ENCODE data around the gene LITAF. TPM values are rescaled to one million over a fixed set of nuclear protein-coding genes. Genes with fewer than 3 reads are reported as not detected.

LITAF gene
- total and polyA plus RNA-seq, 7 experiments from 2014 or later: 126 to 563 (median 264) TPM

DNA sequence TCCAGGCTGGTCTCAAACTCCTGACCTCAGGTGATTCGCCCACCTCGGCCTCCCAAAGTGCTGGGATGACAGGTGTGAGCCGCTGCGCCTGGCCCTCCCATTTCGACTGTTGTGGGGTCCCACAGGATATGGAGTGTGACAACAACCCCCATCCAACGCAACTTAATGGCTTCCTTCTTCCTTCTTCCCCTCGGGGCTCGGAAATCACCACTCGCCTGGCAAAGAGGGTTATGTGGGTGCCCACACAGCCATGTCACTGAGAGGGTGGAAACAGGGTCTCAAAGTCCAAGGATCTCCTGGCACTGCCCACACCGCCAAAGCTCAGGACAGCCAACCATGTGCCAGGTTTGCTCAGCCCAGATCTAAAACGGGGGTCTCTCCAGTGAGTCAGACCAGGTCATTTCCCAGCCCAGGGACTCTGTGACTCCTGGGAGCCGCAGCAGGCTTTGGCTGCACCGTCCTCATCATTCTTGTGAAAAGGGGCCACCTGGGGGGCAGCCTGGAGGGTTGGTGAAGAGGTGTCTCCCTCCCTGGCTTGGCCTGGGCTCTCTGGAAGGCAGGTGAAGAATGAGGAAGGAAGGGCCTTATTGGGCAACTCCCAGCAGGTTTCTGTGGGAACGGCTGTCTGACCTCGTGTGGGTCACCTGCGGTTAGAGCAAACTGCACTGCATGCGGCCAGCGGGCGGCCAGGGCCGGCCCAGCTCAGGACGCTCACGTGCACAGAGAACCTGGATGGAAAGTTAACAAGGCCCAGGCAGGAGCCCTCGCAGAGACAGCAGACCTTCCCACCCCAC is 25.3 kb upstream of the LITAF start:
- Histone ChIP-seq H3K27me3 (ENCODE audit: control insufficient read depth in 2 of 2, insufficient read depth in 2 of 2, low read length in 2 of 2) (no peaks in the 10 kb centered on the region), H3K4me3 (ENCODE audit: low read length) (no peak overlapping the region), H3K9me3 (ENCODE audit: control insufficient read depth in 2 of 3, low read length in 3 of 3) (no peaks in the 10 kb centered on the region), H3K36me3 (ENCODE audit: control insufficient read depth in 2 of 3, insufficient read depth in 3 of 3, low read length in 3 of 3) (no peaks in the 10 kb centered on the region), H3K4me1 (ENCODE audit: control insufficient read depth in 2 of 2, insufficient read depth in 2 of 2, low read length in 2 of 2) (peaks cover 8 to 11% of the 10 kb centered on the region in 2 donors), H3K27ac (ENCODE audit: low read depth, low read length) (no peak overlapping the region)
- DNase-seq (no peak), ATAC-seq (peak; percentile 39)
- Mint-ChIP-seq H3K9me3 (no peaks in the 10 kb centered on the region), H3K27ac (peak overlapping the region in 4 of 9 donors; percentile 11 to 46 (median 16)), H3K4me1 (peaks cover 20 to 45% (median 34%) of the 10 kb centered on the region in 7 donors), H3K27me3 (peaks cover 0 to 10% (median 0%) of the 10 kb centered on the region in 5 donors), H3K4me3 (no peak overlapping the region), H3K36me3 (no peaks in the 10 kb centered on the region)
- intact Hi-C loops (cut with micrococcal nuclease): no loop called here
- ChIA-PET POLR2A (interaction anchor here (0.7 kb wide), 1 partner anchor 9 kb away, joined by 6 read pairs; no protein-coding TSS in a partner anchor), CTCF (interaction anchor here (1.0 kb wide), 1 partner anchor 23 kb away, joined by 4 read pairs; no protein-coding TSS in a partner anchor)

- H3K4me3 ChIP-seq (ENCODE audit: low read length): no peak overlapping the region
- H3K27ac ChIP-seq (ENCODE audit: low read depth, low read length): no peak overlapping the region
- peak overlapping the region in 4 of 9 donors; percentile 19 to 72 (median 50) for H3K27ac Mint-ChIP-seq
- no peaks in the 10 kb centered on the region for H3K9me3 Mint-ChIP-seq
- H3K4me1 ChIP-seq (ENCODE audit: control insufficient read depth in 2 of 2, insufficient read depth in 2 of 2, low read length in 2 of 2): peaks cover 0 to 11% of the 10 kb centered on the region in 2 donors
- POLR2A ChIA-PET: interaction anchor here (0.7 to 2.6 kb wide), 2 partner anchors 12 to 22 kb away, joined by 4 to 10 read pairs; no protein-coding TSS in a partner anchor
- H3K27me3 ChIP-seq (ENCODE audit: control insufficient read depth in 2 of 2, insufficient read depth in 2 of 2, low read length in 2 of 2): no peaks in the 10 kb centered on the region
- H3K4me3 Mint-ChIP-seq: no peak overlapping the region
- H3K9me3 ChIP-seq (ENCODE audit: control insufficient read depth in 2 of 3, low read length in 3 of 3): no peaks in the 10 kb centered on the region
- H3K4me1 Mint-ChIP-seq: peaks cover 17 to 34% (median 26%) of the 10 kb centered on the region in 7 donors
- CTCF ChIA-PET: no interaction called here
- intact Hi-C loops (cut with micrococcal nuclease): no loop called here
- peaks cover 0 to 10% (median 0%) of the 10 kb centered on the region in 5 donors for H3K27me3 Mint-ChIP-seq
- no peaks in the 10 kb centered on the region for H3K36me3 ChIP-seq (ENCODE audit: control insufficient read depth in 2 of 3, insufficient read depth in 3 of 3, low read length in 3 of 3)
- no peak for ATAC-seq
- DNase-seq: no peak
- H3K36me3 Mint-ChIP-seq: no peaks in the 10 kb centered on the region
Measured at GRCh38 chr16:11610580-11610979, 23.9 kb upstream of the LITAF start.

DNA sequence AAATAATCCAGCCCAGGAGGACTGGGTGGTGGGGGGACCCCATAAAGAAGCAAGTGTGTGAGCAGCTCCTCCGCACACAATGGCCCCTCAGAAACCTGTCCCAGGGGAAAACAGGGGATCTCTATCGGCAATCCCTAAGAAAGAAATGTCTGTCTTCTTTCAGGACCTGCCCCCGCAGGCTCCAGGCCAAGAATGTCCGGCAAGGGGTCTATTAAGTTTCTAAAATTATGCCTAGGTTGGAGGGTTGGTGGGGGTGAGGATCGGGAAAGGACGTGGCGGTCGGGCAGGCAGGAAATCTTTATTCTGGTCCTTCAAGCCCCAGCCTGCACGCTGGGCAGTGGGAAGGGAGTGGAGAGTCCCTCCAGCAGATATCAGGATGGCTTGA is 23.4 kb upstream of the LITAF start:
- no peak for ATAC-seq
- Mint-ChIP-seq H3K4me3 (no peak overlapping the region), H3K9me3 (no peaks in the 10 kb centered on the region), H3K27me3 (peaks cover 0 to 10% (median 0%) of the 10 kb centered on the region in 5 donors), H3K36me3 (no peaks in the 10 kb centered on the region), H3K4me1 (peaks cover 17 to 34% (median 24%) of the 10 kb centered on the region in 7 donors), H3K27ac (peak overlapping the region in 4 of 9 donors; percentile 19 to 72 (median 40))
- intact Hi-C loops (cut with micrococcal nuclease): no loop called here
- POLR2A ChIA-PET: interaction anchor here (0.6 to 2.6 kb wide), 3 partner anchors 12 to 55 kb away, joined by 4 to 10 read pairs (median 5); no protein-coding TSS in a partner anchor
- Histone ChIP-seq H3K4me3 (ENCODE audit: low read length) (no peak overlapping the region), H3K27me3 (ENCODE audit: control insufficient read depth in 2 of 2, insufficient read depth in 2 of 2, low read length in 2 of 2) (no peaks in the 10 kb centered on the region), H3K9me3 (ENCODE audit: control insufficient read depth in 2 of 3, low read length in 3 of 3) (no peaks in the 10 kb centered on the region), H3K27ac (ENCODE audit: low read depth, low read length) (no peak overlapping the region), H3K4me1 (ENCODE audit: control insufficient read depth in 2 of 2, insufficient read depth in 2 of 2, low read length in 2 of 2) (peaks cover 0 to 11% of the 10 kb centered on the region in 2 donors), H3K36me3 (ENCODE audit: control insufficient read depth in 2 of 3, insufficient read depth in 3 of 3, low read length in 3 of 3) (no peaks in the 10 kb centered on the region)
- CTCF ChIA-PET: no interaction called here
- no peak for DNase-seq

DNA sequence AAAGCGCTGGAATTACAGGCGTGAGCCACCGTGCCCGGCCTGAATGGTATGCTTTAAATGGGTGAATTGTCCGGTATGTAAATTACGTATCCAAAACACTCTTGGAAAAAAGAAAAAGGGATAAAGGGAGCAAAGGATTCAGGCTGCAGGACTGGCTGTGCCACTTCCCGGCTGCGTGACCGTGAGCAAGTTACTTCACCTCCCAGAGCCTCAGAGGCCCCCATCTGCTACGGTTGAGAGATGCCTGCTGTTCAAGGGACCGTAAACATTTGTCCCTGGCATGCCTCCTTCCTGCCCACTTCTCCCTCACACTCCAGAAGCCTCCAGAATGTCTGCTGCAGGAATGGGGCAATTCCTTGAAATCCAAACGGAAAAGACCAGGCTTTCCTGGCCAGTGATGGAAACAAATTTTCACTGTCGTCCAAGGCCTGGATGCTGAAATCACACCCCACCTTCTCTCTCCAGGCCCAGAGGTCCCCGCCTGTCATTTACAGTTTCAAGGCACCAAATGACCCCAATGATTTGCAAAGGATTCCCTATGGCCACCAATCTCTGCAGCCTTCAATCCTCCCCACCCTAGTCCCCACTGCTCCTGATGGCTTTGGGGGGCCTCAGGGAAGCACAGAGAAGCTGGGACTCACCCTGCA is 22.9 kb upstream of the LITAF start:
- no peak for ATAC-seq
- peaks cover 0 to 10% (median 0%) of the 10 kb centered on the region in 5 donors for H3K27me3 Mint-ChIP-seq
- peaks cover 14 to 29% (median 19%) of the 10 kb centered on the region in 7 donors for H3K4me1 Mint-ChIP-seq
- DNase-seq: no peak
- intact Hi-C loops (cut with micrococcal nuclease): no loop called here
- no peaks in the 10 kb centered on the region for H3K36me3 Mint-ChIP-seq
- no peaks in the 10 kb centered on the region for H3K36me3 ChIP-seq (ENCODE audit: control insufficient read depth in 2 of 3, insufficient read depth in 3 of 3, low read length in 3 of 3)
- H3K27ac ChIP-seq (ENCODE audit: low read depth, low read length): no peak overlapping the region
- H3K4me3 Mint-ChIP-seq: peak overlapping the region in 1 of 10 donors; percentile 3
- H3K4me1 ChIP-seq (ENCODE audit: control insufficient read depth in 2 of 2, insufficient read depth in 2 of 2, low read length in 2 of 2): peaks cover 0 to 11% of the 10 kb centered on the region in 2 donors
- no peaks in the 10 kb centered on the region for H3K9me3 ChIP-seq (ENCODE audit: control insufficient read depth in 2 of 3, low read length in 3 of 3)
- H3K9me3 Mint-ChIP-seq: no peaks in the 10 kb centered on the region
- no peak overlapping the region for H3K4me3 ChIP-seq (ENCODE audit: low read length)
- POLR2A ChIA-PET: interaction anchor here (0.6 to 3.0 kb wide), 4 partner anchors 12 to 55 kb away, joined by 4 to 19 read pairs (median 8); no protein-coding TSS in a partner anchor
- peak overlapping the region in 3 of 9 donors; percentile 36 to 72 (median 62) for H3K27ac Mint-ChIP-seq
- H3K27me3 ChIP-seq (ENCODE audit: control insufficient read depth in 2 of 2, insufficient read depth in 2 of 2, low read length in 2 of 2): no peaks in the 10 kb centered on the region
- CTCF ChIA-PET: no interaction called here

GRCh38 chr16:11605891-11606290 is 19.2 kb upstream of the LITAF start:
- intact Hi-C loops (cut with micrococcal nuclease): no loop called here
- no peak overlapping the region for H3K4me3 ChIP-seq (ENCODE audit: low read length)
- no peaks in the 10 kb centered on the region for H3K4me1 ChIP-seq (ENCODE audit: control insufficient read depth in 2 of 2, insufficient read depth in 2 of 2, low read length in 2 of 2)
- no peaks in the 10 kb centered on the region for H3K9me3 ChIP-seq (ENCODE audit: control insufficient read depth in 2 of 3, low read length in 3 of 3)
- no peak overlapping the region for H3K4me3 Mint-ChIP-seq
- peak overlapping the region in 2 of 9 donors; percentile 14 to 17 for H3K27ac Mint-ChIP-seq
- no peaks in the 10 kb centered on the region for H3K36me3 Mint-ChIP-seq
- ChIA-PET CTCF (no interaction called here), POLR2A (interaction anchor here (1.0 kb wide), 1 partner anchor 17 kb away, joined by 3 read pairs; no protein-coding TSS in a partner anchor)
- no peaks in the 10 kb centered on the region for H3K36me3 ChIP-seq (ENCODE audit: control insufficient read depth in 2 of 3, insufficient read depth in 3 of 3, low read length in 3 of 3)
- DNase-seq (no peak), ATAC-seq (no peak)
- peaks cover 0 to 17% (median 0%) of the 10 kb centered on the region in 5 donors for H3K27me3 Mint-ChIP-seq
- H3K27ac ChIP-seq (ENCODE audit: low read depth, low read length): no peak overlapping the region
- peaks cover 6 to 18% (median 17%) of the 10 kb centered on the region in 7 donors for H3K4me1 Mint-ChIP-seq
- H3K9me3 Mint-ChIP-seq: no peaks in the 10 kb centered on the region
- no peaks in the 10 kb centered on the region for H3K27me3 ChIP-seq (ENCODE audit: control insufficient read depth in 2 of 2, insufficient read depth in 2 of 2, low read length in 2 of 2)

DNA sequence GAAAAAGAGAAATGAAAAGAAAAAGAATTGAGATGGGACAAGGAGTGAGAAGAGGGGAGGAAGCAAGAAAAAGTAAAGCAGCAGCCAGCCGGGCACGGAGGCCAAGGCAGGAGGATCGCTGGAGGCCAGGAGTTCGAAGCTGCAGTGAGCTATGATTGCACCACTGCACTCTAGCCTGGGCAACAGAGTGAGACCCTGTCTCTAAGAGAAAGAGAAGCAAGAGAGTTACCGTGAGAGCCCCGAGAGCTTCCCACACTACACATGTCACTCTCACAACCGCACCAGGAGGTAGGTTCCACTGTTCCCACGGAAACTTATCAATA is 18.8 kb upstream of the LITAF start:
- no peak for ATAC-seq

More for the DNA sequence above, 18.8 kb upstream of the LITAF start:
- Histone ChIP-seq H3K27me3 (ENCODE audit: control insufficient read depth in 2 of 2, insufficient read depth in 2 of 2, low read length in 2 of 2) (no peaks in the 10 kb centered on the region), H3K4me1 (ENCODE audit: control insufficient read depth in 2 of 2, insufficient read depth in 2 of 2, low read length in 2 of 2) (no peaks in the 10 kb centered on the region), H3K27ac (ENCODE audit: low read depth, low read length) (no peak overlapping the region), H3K36me3 (ENCODE audit: control insufficient read depth in 2 of 3, insufficient read depth in 3 of 3, low read length in 3 of 3) (no peaks in the 10 kb centered on the region), H3K4me3 (ENCODE audit: low read length) (no peak overlapping the region), H3K9me3 (ENCODE audit: control insufficient read depth in 2 of 3, low read length in 3 of 3) (no peaks in the 10 kb centered on the region)
- CTCF ChIA-PET: interaction anchor here (0.5 kb wide), 1 partner anchor 179 kb away, joined by 3 read pairs; no protein-coding TSS in a partner anchor
- no peaks in the 10 kb centered on the region for H3K36me3 Mint-ChIP-seq
- H3K4me3 Mint-ChIP-seq: no peak overlapping the region
- H3K27me3 Mint-ChIP-seq: peaks cover 0 to 13% (median 0%) of the 10 kb centered on the region in 5 donors
- intact Hi-C loops (cut with micrococcal nuclease): no loop called here
- H3K27ac Mint-ChIP-seq: peak overlapping the region in 1 of 9 donors; percentile 17
- H3K4me1 Mint-ChIP-seq: peaks cover 6 to 18% (median 16%) of the 10 kb centered on the region in 7 donors
- no peak for DNase-seq
- no peaks in the 10 kb centered on the region for H3K9me3 Mint-ChIP-seq
- POLR2A ChIA-PET: interaction anchor here (1.0 kb wide), 1 partner anchor 17 kb away, joined by 3 read pairs; no protein-coding TSS in a partner anchor
